ENCODE data around the gene B4GALT5. TPM values are rescaled to one million over a fixed set of nuclear protein-coding genes. Genes with fewer than 3 reads are reported as not detected.
A peak's percentile ranks its signal among the peaks of the same experiment; 100 is the strongest.

The B4GALT5 gene
- total RNA-seq, 1 experiment from 2014 or later, result 65.0 TPM

DNA sequence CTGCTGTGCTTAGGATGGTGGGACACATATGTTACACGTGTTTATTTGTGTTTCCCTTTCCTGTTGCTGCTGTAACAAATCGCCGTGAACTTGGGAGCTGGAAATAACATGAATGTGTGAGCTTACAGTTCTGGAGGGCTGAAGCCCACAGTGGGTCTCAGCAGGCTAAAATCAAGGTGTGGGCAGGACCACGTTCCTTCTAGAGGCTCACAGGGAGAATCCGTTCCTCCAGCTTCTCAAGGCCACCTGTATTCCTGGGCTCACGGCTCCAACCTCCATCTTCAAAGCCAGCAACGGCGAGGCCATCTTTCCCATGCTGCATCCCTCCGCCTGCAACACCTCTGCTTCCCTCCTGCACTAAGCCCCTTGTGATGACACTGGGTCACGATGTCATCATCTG, 118.3 kb downstream of the B4GALT5 start:
- Mint-ChIP-seq H3K36me3 (ENCODE audit: insufficient read depth, unreplicated experiment) (no peaks in the 10 kb centered on the region), H3K4me1 (ENCODE audit: low read depth, unreplicated experiment) (peaks cover 36% of the 10 kb centered on the region), H3K4me3 (ENCODE audit: unreplicated experiment) (no peak overlapping the region), H3K27me3 (ENCODE audit: insufficient read depth, unreplicated experiment) (no peaks in the 10 kb centered on the region), H3K27ac (ENCODE audit: unreplicated experiment) (peak overlapping the region; percentile 14), H3K9me3 (ENCODE audit: unreplicated experiment) (no peaks in the 10 kb centered on the region)
- no peak for DNase-seq
- intact Hi-C loops (cut with micrococcal nuclease; ENCODE audit: unreplicated experiment), result no loop called here
- BruUV-seq (replicated peaks), result no TSS peak
- ChIA-PET POLR2A (interaction anchor here (1.4 kb wide), 1 partner anchor 12 kb away, joined by 7 read pairs; no protein-coding TSS in a partner anchor), CTCF (interaction anchor here (1.4 to 4.4 kb wide), 3 partner anchors 11 to 15 kb away, joined by 5 to 19 read pairs (median 7); no protein-coding TSS in a partner anchor)
- H3K4me1 ChIP-seq, result peaks cover 38% of the 10 kb centered on the region
- no peaks in the 10 kb centered on the region for H3K9me3 ChIP-seq
- no peaks in the 10 kb centered on the region for H3K27me3 ChIP-seq (replicated peaks; ENCODE audit: control insufficient read depth, insufficient read depth, low read length)
- TF ChIP-seq, protein P1, sequence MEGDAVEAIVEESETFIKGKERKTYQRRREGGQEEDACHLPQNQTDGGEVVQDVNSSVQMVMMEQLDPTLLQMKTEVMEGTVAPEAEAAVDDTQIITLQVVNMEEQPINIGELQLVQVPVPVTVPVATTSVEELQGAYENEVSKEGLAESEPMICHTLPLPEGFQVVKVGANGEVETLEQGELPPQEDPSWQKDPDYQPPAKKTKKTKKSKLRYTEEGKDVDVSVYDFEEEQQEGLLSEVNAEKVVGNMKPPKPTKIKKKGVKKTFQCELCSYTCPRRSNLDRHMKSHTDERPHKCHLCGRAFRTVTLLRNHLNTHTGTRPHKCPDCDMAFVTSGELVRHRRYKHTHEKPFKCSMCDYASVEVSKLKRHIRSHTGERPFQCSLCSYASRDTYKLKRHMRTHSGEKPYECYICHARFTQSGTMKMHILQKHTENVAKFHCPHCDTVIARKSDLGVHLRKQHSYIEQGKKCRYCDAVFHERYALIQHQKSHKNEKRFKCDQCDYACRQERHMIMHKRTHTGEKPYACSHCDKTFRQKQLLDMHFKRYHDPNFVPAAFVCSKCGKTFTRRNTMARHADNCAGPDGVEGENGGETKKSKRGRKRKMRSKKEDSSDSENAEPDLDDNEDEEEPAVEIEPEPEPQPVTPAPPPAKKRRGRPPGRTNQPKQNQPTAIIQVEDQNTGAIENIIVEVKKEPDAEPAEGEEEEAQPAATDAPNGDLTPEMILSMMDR (IDR thresholded peaks at IDR 0.05; ENCODE audit: insufficient read depth in 1 of 2, low read depth in 1 of 2, low read length in 1 of 2, severe bottlenecking in 1 of 2, unreplicated experiment in 1 of 2), result no peak
- no peaks in the 10 kb centered on the region for H3K36me3 ChIP-seq (ENCODE audit: control insufficient read depth, insufficient read depth, low read length)
- no peak overlapping the region for H3K4me3 ChIP-seq (ENCODE audit: low read depth, low read length)

DNA sequence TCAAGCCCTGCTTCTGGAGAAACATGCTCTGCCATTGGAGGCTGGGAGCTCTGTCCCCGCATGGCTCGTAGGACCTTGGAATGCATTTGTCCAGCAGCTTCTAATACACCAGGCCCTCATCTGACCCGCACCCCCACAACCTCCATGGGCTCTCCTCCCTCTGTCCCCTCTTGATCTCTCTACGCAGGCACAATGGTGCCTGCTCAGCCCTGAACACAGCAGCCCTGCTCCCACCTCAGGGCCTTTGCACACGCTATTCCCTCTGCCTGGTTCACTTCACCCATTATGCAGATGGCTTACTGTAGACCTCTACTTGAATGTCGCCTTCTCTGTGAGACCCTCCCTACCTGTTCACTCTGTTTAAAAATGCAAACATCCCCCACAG, 118.8 kb downstream of the B4GALT5 start:
- Histone ChIP-seq H3K4me3 (ENCODE audit: low read depth, low read length) (no peak overlapping the region), H3K4me1 (peaks cover 34% of the 10 kb centered on the region), H3K9me3 (no peaks in the 10 kb centered on the region), H3K36me3 (ENCODE audit: control insufficient read depth, insufficient read depth, low read length) (no peaks in the 10 kb centered on the region), H3K27me3 (replicated peaks; ENCODE audit: control insufficient read depth, insufficient read depth, low read length) (no peaks in the 10 kb centered on the region)
- no peaks in the 10 kb centered on the region for H3K9me3 Mint-ChIP-seq (ENCODE audit: unreplicated experiment)
- no TSS peak for BruUV-seq (replicated peaks)
- peaks cover 34% of the 10 kb centered on the region for H3K4me1 Mint-ChIP-seq (ENCODE audit: low read depth, unreplicated experiment)
- intact Hi-C loops (cut with micrococcal nuclease; ENCODE audit: unreplicated experiment), result no loop called here
- H3K4me3 Mint-ChIP-seq (ENCODE audit: unreplicated experiment), result no peak overlapping the region
- DNase-seq, result no peak
- H3K36me3 Mint-ChIP-seq (ENCODE audit: insufficient read depth, unreplicated experiment), result no peaks in the 10 kb centered on the region
- CTCF ChIA-PET, result interaction anchor here (0.6 to 4.4 kb wide), 5 partner anchors 11 to 153 kb away, joined by 3 to 19 read pairs (median 13); no protein-coding TSS in a partner anchor
- POLR2A ChIA-PET, result interaction anchor here (1.4 kb wide), 1 partner anchor 11 kb away, joined by 7 read pairs; no protein-coding TSS in a partner anchor
- no peaks in the 10 kb centered on the region for H3K27me3 Mint-ChIP-seq (ENCODE audit: insufficient read depth, unreplicated experiment)
- TF ChIP-seq, protein P1 (IDR thresholded peaks at IDR 0.05; ENCODE audit: insufficient read depth in 1 of 2, low read depth in 1 of 2, low read length in 1 of 2, severe bottlenecking in 1 of 2, unreplicated experiment in 1 of 2), result no peak
- H3K27ac Mint-ChIP-seq (ENCODE audit: unreplicated experiment), result peak overlapping the region; percentile 14

DNA sequence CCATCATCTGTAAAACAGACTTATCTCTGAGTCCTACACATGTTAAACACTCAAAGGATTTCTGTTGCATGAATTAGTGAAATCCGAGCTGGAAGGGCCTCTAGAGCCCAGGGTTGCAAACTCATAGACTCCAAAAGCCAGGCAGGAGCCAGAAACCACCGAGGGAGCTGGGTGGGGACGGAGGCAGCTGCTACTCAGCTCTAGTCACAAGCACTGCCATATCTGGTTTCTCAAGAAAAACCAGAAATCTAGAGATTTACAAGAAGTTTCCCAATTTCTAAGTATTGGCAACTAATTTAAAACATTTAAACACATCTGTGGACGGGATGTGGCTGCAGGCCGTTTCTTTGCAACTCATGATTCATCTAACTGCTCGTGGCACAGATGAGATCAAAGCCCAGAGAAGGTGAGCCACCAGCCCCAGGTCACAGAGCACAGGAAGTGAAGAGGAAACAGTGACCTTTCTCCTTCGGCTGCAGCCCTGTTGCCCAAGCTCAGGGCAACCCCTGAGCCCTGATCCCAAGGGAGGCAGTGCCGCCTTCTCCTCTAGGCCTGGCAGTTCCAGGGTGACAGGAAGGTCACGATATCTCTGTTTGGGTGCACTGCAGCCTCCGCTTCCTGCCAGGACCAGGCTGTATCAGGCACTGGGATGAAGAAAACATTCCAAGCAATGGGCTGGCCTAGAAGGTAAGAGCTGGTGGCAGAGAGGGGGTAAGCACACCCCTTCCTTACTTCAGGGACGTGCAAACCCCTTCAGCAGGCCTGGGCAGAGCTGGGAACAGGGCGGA, 119.3 kb downstream of the B4GALT5 start:
- H3K4me3 Mint-ChIP-seq (ENCODE audit: unreplicated experiment), result no peak overlapping the region
- BruUV-seq (replicated peaks), result no TSS peak
- H3K9me3 ChIP-seq, result no peaks in the 10 kb centered on the region
- H3K27ac Mint-ChIP-seq (ENCODE audit: unreplicated experiment), result peak overlapping the region; percentile 16
- no peaks in the 10 kb centered on the region for H3K27me3 Mint-ChIP-seq (ENCODE audit: insufficient read depth, unreplicated experiment)
- H3K9me3 Mint-ChIP-seq (ENCODE audit: unreplicated experiment), result no peaks in the 10 kb centered on the region
- DNase-seq, result peak in 1 of 2 experiments; percentile 55
- intact Hi-C loops (cut with micrococcal nuclease; ENCODE audit: unreplicated experiment), result no loop called here
- H3K4me1 ChIP-seq, result peaks cover 28% of the 10 kb centered on the region
- H3K36me3 Mint-ChIP-seq (ENCODE audit: insufficient read depth, unreplicated experiment), result no peaks in the 10 kb centered on the region
- H3K36me3 ChIP-seq (ENCODE audit: control insufficient read depth, insufficient read depth, low read length), result no peaks in the 10 kb centered on the region
- CTCF ChIA-PET, result interaction anchor here (0.6 to 4.4 kb wide), 8 partner anchors 9 to 231 kb away, joined by 3 to 19 read pairs (median 4); no protein-coding TSS in a partner anchor
- no peaks in the 10 kb centered on the region for H3K27me3 ChIP-seq (replicated peaks; ENCODE audit: control insufficient read depth, insufficient read depth, low read length)
- TF ChIP-seq, protein P1 (IDR thresholded peaks at IDR 0.05; ENCODE audit: insufficient read depth in 1 of 2, low read depth in 1 of 2, low read length in 1 of 2, severe bottlenecking in 1 of 2, unreplicated experiment in 1 of 2), result no peak
- H3K4me3 ChIP-seq (ENCODE audit: low read depth, low read length), result no peak overlapping the region
- POLR2A ChIA-PET, result interaction anchor here (1.4 kb wide), 1 partner anchor 11 kb away, joined by 7 read pairs; no protein-coding TSS in a partner anchor
- H3K4me1 Mint-ChIP-seq (ENCODE audit: low read depth, unreplicated experiment), result peaks cover 31% of the 10 kb centered on the region

All from Caco-2 (cell line).